Body of pancreas (tissue), 4 donors: ENCODE results near the gene TEX53.

ENCODE experiments used
- POLR2A ChIP-seq, 3 donors: fragments of 450-650 bp; IDR thresholded peaks; one replicate each; pipeline ENCODE4 v1.6.1; 2016; ENCODE audit warnings: antibody characterized with exemption in 3 of 3, mild to moderate bottlenecking in 2 of 3
- TF ChIP-seq, protein P1 (sequence below), 7 experiments: fragments of 450-650 bp in 4 of 7; fragments of 200-600 bp in 3 of 7; sonication (generic) in 3 of 7; IDR thresholded peaks; one replicate each; pipeline ENCODE4 v1.5.1; 2016 to 2019; ENCODE audit warnings: antibody characterized with exemption in 7 of 7

DNA sequence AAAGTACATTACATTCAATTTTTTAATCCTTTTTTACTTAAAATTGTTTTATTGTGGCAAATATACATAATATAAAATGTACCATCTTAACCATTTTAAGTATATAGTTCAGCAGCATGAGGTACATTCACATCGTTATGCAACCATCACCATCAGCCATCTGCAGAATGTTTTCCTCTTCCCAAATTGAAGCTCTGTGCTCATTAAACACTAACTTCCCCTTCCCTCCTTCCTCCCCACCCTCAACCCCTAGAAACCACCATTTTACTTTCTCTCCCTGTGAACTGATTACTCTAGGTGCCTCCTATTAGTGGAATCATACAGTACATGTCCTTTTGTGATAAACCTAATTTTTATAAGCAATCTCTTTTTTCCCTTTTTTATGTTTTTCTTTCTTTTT is 15.6 kb downstream of the TEX53 start:
- TF ChIP-seq, protein P1, sequence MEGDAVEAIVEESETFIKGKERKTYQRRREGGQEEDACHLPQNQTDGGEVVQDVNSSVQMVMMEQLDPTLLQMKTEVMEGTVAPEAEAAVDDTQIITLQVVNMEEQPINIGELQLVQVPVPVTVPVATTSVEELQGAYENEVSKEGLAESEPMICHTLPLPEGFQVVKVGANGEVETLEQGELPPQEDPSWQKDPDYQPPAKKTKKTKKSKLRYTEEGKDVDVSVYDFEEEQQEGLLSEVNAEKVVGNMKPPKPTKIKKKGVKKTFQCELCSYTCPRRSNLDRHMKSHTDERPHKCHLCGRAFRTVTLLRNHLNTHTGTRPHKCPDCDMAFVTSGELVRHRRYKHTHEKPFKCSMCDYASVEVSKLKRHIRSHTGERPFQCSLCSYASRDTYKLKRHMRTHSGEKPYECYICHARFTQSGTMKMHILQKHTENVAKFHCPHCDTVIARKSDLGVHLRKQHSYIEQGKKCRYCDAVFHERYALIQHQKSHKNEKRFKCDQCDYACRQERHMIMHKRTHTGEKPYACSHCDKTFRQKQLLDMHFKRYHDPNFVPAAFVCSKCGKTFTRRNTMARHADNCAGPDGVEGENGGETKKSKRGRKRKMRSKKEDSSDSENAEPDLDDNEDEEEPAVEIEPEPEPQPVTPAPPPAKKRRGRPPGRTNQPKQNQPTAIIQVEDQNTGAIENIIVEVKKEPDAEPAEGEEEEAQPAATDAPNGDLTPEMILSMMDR (IDR thresholded peaks at IDR 0.05): no peak
- no peak for TF ChIP-seq POLR2A (IDR thresholded peaks at IDR 0.05)
